GM18498 (cell line): Measurements from ENCODE around the gene C19orf81.

Experiments used
- ATAC-seq: cut with Tn5 transposase; IDR thresholded peaks from one replicate; pipeline ENCODE4 v1.9.1; 2021; ENCODE audit warnings: mild to moderate bottlenecking, moderate library complexity; ENCODE audit not compliant: unreplicated experiment

Gene C19orf81

GRCh38 chr19:50679177-50680125 is 30.2 kb downstream of the C19orf81 start:
- ATAC-seq = peak; percentile 78

GRCh38 chr19:50686310-50687032 is 37.2 kb downstream of the C19orf81 start:
- ATAC-seq = no peak

- no peak for ATAC-seq
Measured at GRCh38 chr19:50688766-50689165, 39.5 kb downstream of the C19orf81 start.

- no peak for ATAC-seq
Measured at GRCh38 chr19:50690439-50690838, 41.2 kb downstream of the C19orf81 start.

- ATAC-seq = no peak
Measured at GRCh38 chr19:50693064-50693975, 44.1 kb downstream of the C19orf81 start.

- ATAC-seq = no peak
Measured at GRCh38 chr19:50694815-50695145, 45.5 kb downstream of the C19orf81 start.

- no peak for ATAC-seq
Measured at GRCh38 chr19:50695251-50696093, 46.2 kb downstream of the C19orf81 start.

- ATAC-seq = no peak
Measured at GRCh38 chr19:50696094-50696483, 46.8 kb downstream of the C19orf81 start.

GRCh38 chr19:50697414-50698124 is 48.3 kb downstream of the C19orf81 start:
- no peak for ATAC-seq

- no peak for ATAC-seq
Measured at GRCh38 chr19:50701367-50701985, 52.2 kb downstream of the C19orf81 start.

- no peak for ATAC-seq
Measured at GRCh38 chr19:50702158-50702870, 53.1 kb downstream of the C19orf81 start.

- no peak for ATAC-seq
Measured at GRCh38 chr19:50702871-50703829, 53.9 kb downstream of the C19orf81 start.

- no peak for ATAC-seq
Measured at GRCh38 chr19:50703915-50704796, 54.9 kb downstream of the C19orf81 start.

GRCh38 chr19:50705422-50706019 is 56.3 kb downstream of the C19orf81 start:
- no peak for ATAC-seq

- ATAC-seq = no peak
Measured at GRCh38 chr19:50706387-50706786, 57.1 kb downstream of the C19orf81 start.
